Neuronal stem cell (in vitro differentiated cells): ENCODE data around the gene ADCK1.
"Not testable (repeated sequence)": the region's sequence is repeated elsewhere in the genome, so short reads cannot be mapped to it uniquely, and the experiment has no call there.

Experiments used
- DNase-seq: peaks from one replicate; pipeline ENCODE4 v3.0.0-alpha.2; 2013; ENCODE audit warnings: low spot score
- H2AFZ ChIP-seq: one replicate; pipeline ENCODE4 v1.6.1; 2013; ENCODE audit warnings: mild to moderate bottlenecking, low read length, inconsistent platforms
- H2AK5ac ChIP-seq: 2 replicates; pipeline ENCODE4 v1.6.1; 2013; ENCODE audit warnings: low read depth, mild to moderate bottlenecking, inconsistent platforms, low read length, moderate library complexity, mixed read lengths
- H2BK120ac ChIP-seq: 2 replicates; pipeline ENCODE4 v1.6.1; 2013; ENCODE audit warnings: low read depth, mild to moderate bottlenecking, inconsistent platforms, low read length, moderate library complexity, mixed read lengths
- H2BK12ac ChIP-seq: one replicate; pipeline ENCODE4 v1.6.1; 2013; ENCODE audit warnings: low read length, inconsistent platforms
- H2BK15ac ChIP-seq: 2 replicates; pipeline ENCODE4 v1.6.1; 2013; ENCODE audit warnings: mild to moderate bottlenecking, low read length, inconsistent platforms, mixed read lengths
- H2BK5ac ChIP-seq: one replicate; pipeline ENCODE4 v1.6.1; 2013; ENCODE audit warnings: inconsistent platforms, mild to moderate bottlenecking, low read length, moderate library complexity
- H3K14ac ChIP-seq: one replicate; pipeline ENCODE4 v1.6.1; 2013; ENCODE audit warnings: low read length, inconsistent platforms
- H3K18ac ChIP-seq: 2 replicates; pipeline ENCODE4 v1.6.1; 2013; ENCODE audit warnings: low read length, inconsistent platforms
- H3K23ac ChIP-seq: 2 replicates; pipeline ENCODE4 v1.6.1; 2013; ENCODE audit warnings: low read depth, mild to moderate bottlenecking, mixed read lengths, low read length, inconsistent platforms; ENCODE audit not compliant: poor library complexity
- H3K27ac ChIP-seq: replicated peaks from 3 replicates; pipeline ENCODE4 v1.5.1; 2013; ENCODE audit warnings: low read length, inconsistent platforms
- H3K27me3 ChIP-seq, 3 experiments: 2 replicates each; pipeline ENCODE4 v1.6.1; 2013; ENCODE audit warnings: low read length in 3 of 3, mild to moderate bottlenecking in 2 of 3, inconsistent platforms in 1 of 3, low read depth in 1 of 3, mixed read lengths in 1 of 3, moderate library complexity in 1 of 3; ENCODE audit not compliant: control insufficient read depth in 3 of 3, insufficient read depth in 3 of 3
- H3K36me3 ChIP-seq, 2 donors: replicated peaks in 1 of 2; 2 replicates each; pipeline ENCODE4 v1.6.1; 2013; ENCODE audit warnings: low read length in 2 of 2; ENCODE audit not compliant: control insufficient read depth in 2 of 2, insufficient read depth in 2 of 2
- H3K4ac ChIP-seq: 2 replicates; pipeline ENCODE4 v1.6.1; 2013; ENCODE audit warnings: inconsistent platforms, mild to moderate bottlenecking, low read length, moderate library complexity
- H3K4me1 ChIP-seq, 2 donors: 1 replicate in 1 of 2; 2 replicates in 1 of 2; pipeline ENCODE4 v1.6.1; 2013; ENCODE audit warnings: low read length in 2 of 2, low read depth in 1 of 2; ENCODE audit not compliant: control insufficient read depth in 2 of 2, insufficient read depth in 1 of 2
- H3K4me2 ChIP-seq: one replicate; pipeline ENCODE4 v1.6.1; 2013; ENCODE audit warnings: mild to moderate bottlenecking, low read length, inconsistent platforms; ENCODE audit not compliant: insufficient read depth, poor library complexity, severe bottlenecking
- H3K4me3 ChIP-seq, 2 donors: 2 replicates each; pipeline ENCODE4 v1.5.1; 2013; ENCODE audit warnings: low read length in 2 of 2, mild to moderate bottlenecking in 2 of 2, inconsistent platforms in 1 of 2, moderate library complexity in 1 of 2
- H3K79me1 ChIP-seq: one replicate; pipeline ENCODE4 v1.6.1; 2013; ENCODE audit warnings: low read depth, mild to moderate bottlenecking, inconsistent platforms, low read length, moderate library complexity
- H3K9ac ChIP-seq: one replicate; pipeline ENCODE4 v1.6.1; 2013; ENCODE audit warnings: mild to moderate bottlenecking, low read depth, low read length, inconsistent platforms; ENCODE audit not compliant: poor library complexity
- H3K9me3 ChIP-seq, 2 donors: replicated peaks in 1 of 2; 2 replicates each; pipeline versions ENCODE3 to v1.6.1; 2013; ENCODE audit warnings: low read length in 2 of 2, mild to moderate bottlenecking in 2 of 2, inconsistent platforms in 1 of 2, low read depth in 1 of 2, mixed read lengths in 1 of 2, moderate library complexity in 1 of 2; ENCODE audit not compliant: control insufficient read depth in 2 of 2, insufficient read depth in 1 of 2
- H4K8ac ChIP-seq: one replicate; pipeline ENCODE4 v1.6.1; 2013; ENCODE audit warnings: low read depth, mild to moderate bottlenecking, inconsistent platforms, low read length, moderate library complexity
- H4K91ac ChIP-seq: one replicate; pipeline ENCODE4 v1.6.1; 2013; ENCODE audit warnings: low read length, low read depth, mild to moderate bottlenecking, inconsistent platforms; ENCODE audit not compliant: poor library complexity
- whole genome bisulfite sequencing, 2 donors: extraction: QIAGEN DNeasy Blood & Tissue Kit; methylation state at CpG; one replicate each; pipeline ENCODE4 v1.1.7; 2013; ENCODE audit warnings: missing lambda C conversion rate in 2 of 2, mixed read lengths in 1 of 2; ENCODE audit not compliant: insufficient read length in 2 of 2, insufficient replicate concordance in 1 of 2; ENCODE audit errors: extremely low coverage in 2 of 2; 5-methylcytosine and 5-hydroxymethylcytosine counted together

The ADCK1 gene

GRCh38 chr14:77790566-77791224, 9.2 kb upstream of the ADCK1 start:
- no peak overlapping the region for H3K4me2 ChIP-seq
- no peaks in the 10 kb centered on the region for H3K36me3 ChIP-seq
- H4K91ac ChIP-seq = no peak overlapping the region
- no peak overlapping the region for H2BK15ac ChIP-seq
- H3K9me3 ChIP-seq = no peaks in the 10 kb centered on the region
- no peaks in the 10 kb centered on the region for H3K79me1 ChIP-seq
- H2AFZ ChIP-seq = no peak overlapping the region
- H3K9ac ChIP-seq = no peak overlapping the region
- WGBS, 2 donors = no CpG with 5 or more reads among the region's 6 CpGs
- no peak overlapping the region for H2BK120ac ChIP-seq
- H4K8ac ChIP-seq = no peak overlapping the region
- no peak overlapping the region for H2AK5ac ChIP-seq
- H3K4me3 ChIP-seq = no peak overlapping the region
- no peak overlapping the region for H2BK12ac ChIP-seq
- H3K4me1 ChIP-seq = peaks cover 0 to 5% of the 10 kb centered on the region in 2 donors
- H3K14ac ChIP-seq = no peak overlapping the region
- H3K4ac ChIP-seq = no peak overlapping the region
- peaks cover 0 to 9% (median 0%) of the 10 kb centered on the region in 3 experiments for H3K27me3 ChIP-seq
- H3K18ac ChIP-seq = no peak overlapping the region
- no peak for DNase-seq
- no peak overlapping the region for H2BK5ac ChIP-seq
- H3K27ac ChIP-seq = no peak overlapping the region
- no peak overlapping the region for H3K23ac ChIP-seq

- Histone ChIP-seq H4K91ac (no peak overlapping the region), H4K8ac (no peak overlapping the region), H3K9me3 (no peaks in the 10 kb centered on the region), H2AFZ (no peak overlapping the region), H2BK5ac (no peak overlapping the region), H3K23ac (no peak overlapping the region), H3K4me1 (peaks cover 0 to 2% of the 10 kb centered on the region in 2 donors), H3K9ac (no peak overlapping the region), H2BK15ac (no peak overlapping the region), H2BK120ac (no peak overlapping the region), H3K36me3 (no peaks in the 10 kb centered on the region), H3K4me3 (no peak overlapping the region), H2AK5ac (no peak overlapping the region), H3K18ac (no peak overlapping the region), H3K14ac (no peak overlapping the region), H3K79me1 (no peaks in the 10 kb centered on the region), H2BK12ac (no peak overlapping the region), H3K27me3 (peaks cover 0 to 9% (median 0%) of the 10 kb centered on the region in 3 experiments), H3K27ac (no peak overlapping the region), H3K4ac (no peak overlapping the region), H3K4me2 (no peak overlapping the region)
- WGBS, 2 donors = no CpG with 5 or more reads among the region's 1 CpG
- no peak for DNase-seq
Measured at GRCh38 chr14:77791225-77791600, 8.7 kb upstream of the ADCK1 start.

- not testable (repeated sequence) for H4K91ac ChIP-seq, H2BK12ac ChIP-seq, H3K4me3 ChIP-seq, H3K79me1 ChIP-seq, DNase-seq, H3K9me3 ChIP-seq, H3K9ac ChIP-seq, H2AFZ ChIP-seq, H4K8ac ChIP-seq, H3K18ac ChIP-seq, H3K4me1 ChIP-seq, H3K27me3 ChIP-seq, H2BK5ac ChIP-seq, H3K4ac ChIP-seq, H3K36me3 ChIP-seq, H3K4me2 ChIP-seq, H2BK15ac ChIP-seq, H3K14ac ChIP-seq, H3K27ac ChIP-seq, H2BK120ac ChIP-seq, H3K23ac ChIP-seq, H2AK5ac ChIP-seq
- WGBS, 2 donors = no CpG with 5 or more reads among the region's 3 CpGs
Measured at GRCh38 chr14:77793255-77793654, 6.7 kb upstream of the ADCK1 start.

- Histone ChIP-seq H2AFZ (no peak overlapping the region), H3K18ac (no peak overlapping the region), H3K4me3 (no peak overlapping the region), H2BK15ac (no peak overlapping the region), H3K4ac (no peak overlapping the region), H3K27ac (no peak overlapping the region), H3K9ac (no peak overlapping the region), H3K4me2 (no peak overlapping the region), H4K91ac (no peak overlapping the region), H4K8ac (no peak overlapping the region), H3K79me1 (no peaks in the 10 kb centered on the region), H3K4me1 (peaks cover 0 to 2% of the 10 kb centered on the region in 2 donors), H3K23ac (no peak overlapping the region), H2BK5ac (no peak overlapping the region), H3K14ac (no peak overlapping the region), H3K36me3 (no peaks in the 10 kb centered on the region), H2BK120ac (no peak overlapping the region), H2AK5ac (no peak overlapping the region), H2BK12ac (no peak overlapping the region), H3K27me3 (peaks cover 0 to 7% (median 0%) of the 10 kb centered on the region in 3 experiments), H3K9me3 (no peaks in the 10 kb centered on the region)
- no peak for DNase-seq
- no CpG with 5 or more reads among the region's 4 CpGs for WGBS, 2 donors
Measured at GRCh38 chr14:77794357-77794756, 5.6 kb upstream of the ADCK1 start.
